Right lobe of liver (tissue), 6 donors: ENCODE data around the gene CAMTA1. TPM values are rescaled to one million over a fixed set of nuclear protein-coding genes. Genes with fewer than 3 reads are reported as not detected.

Source experiments
- ATAC-seq, 4 donors: fragments of 200-7000 bp; cut with Tn5 transposase; one replicate each; pipeline ENCODE4 v1.9.1; 2020; ENCODE audit warnings: mild to moderate bottlenecking in 4 of 4, moderate library complexity in 4 of 4
- DNase-seq, 3 donors: peaks; one replicate each; pipeline ENCODE4 v3.0.0-alpha.2; 2020
- H3K27ac ChIP-seq, 3 donors: fragments of 200-600 bp; one replicate each; pipeline ENCODE4 v1.8.0; 2022
- H3K27me3 ChIP-seq, 2 donors: fragments of 200-600 bp; one replicate each; pipeline ENCODE4 v1.8.0; 2022
- H3K36me3 ChIP-seq, 4 donors: fragments of 200-600 bp; sonication (generic) in 1 of 4; one replicate each; pipeline versions ENCODE4 v1.5.1 to v1.8.0; 2017 to 2022; ENCODE audit warnings: control low read depth in 1 of 4
- H3K4me1 ChIP-seq, 4 donors: fragments of 200-600 bp; sonication (generic) in 1 of 4; one replicate each; pipeline versions ENCODE4 v1.5.1 to v1.8.0; 2017 to 2022; ENCODE audit warnings: control low read depth in 1 of 4
- H3K4me3 ChIP-seq, 3 donors: fragments of 200-600 bp; one replicate each; pipeline ENCODE4 v1.8.0; 2022
- H3K9me3 ChIP-seq, 4 donors: fragments of 200-600 bp; sonication (generic) in 1 of 4; one replicate each; pipeline versions ENCODE4 v1.5.1 to v1.8.0; 2017 to 2022; ENCODE audit warnings: control low read depth in 1 of 4
- CTCF ChIP-seq, 4 donors: fragments of 200-600 bp in 3 of 4; fragments of 450-650 bp in 1 of 4; IDR thresholded peaks; one replicate each; pipeline versions ENCODE4 v1.5.1 to v1.8.0; 2016 to 2022; ENCODE audit warnings: antibody characterized with exemption in 4 of 4, mild to moderate bottlenecking in 2 of 4
- POLR2A ChIP-seq: fragments of 450-650 bp; IDR thresholded peaks from one replicate; pipeline ENCODE4 v1.6.1; 2017; ENCODE audit warnings: antibody characterized with exemption, mild to moderate bottlenecking
- WGBS: methylation state at CpG from one replicate; pipeline ENCODE4 v1.1.6; 2018; ENCODE audit warnings: low coverage, low lambda C conversion rate; ENCODE audit not compliant: insufficient coverage; ENCODE audit errors: missing lambda C conversion rate; 5-methylcytosine and 5-hydroxymethylcytosine counted together
- intact Hi-C, 2 donors: fragments of 100-400 bp; cut with DNase I; formaldehyde crosslinking; loops; one replicate each; pipeline versions ENCODE4 v1.11.2 to v1.14.1; 2022
- total RNA-seq, 6 experiments: library from RNA; depleted of rRNA in 2 of 6; stranded (reverse); fragments of >200 nt in 2 of 6; fragmentation: NEBNext Ultra II Directional in 3 of 6; extraction: Animal tissue kit (Norgen Biotek cat#: 25700) in 3 of 6; gene quantifications; one replicate each; pipeline versions ENCODE4 v1.1.0 to v1.2.4, GENCODE V29; 2016 to 2023
- donor health status: DM: no; HTN: yes; CAD: no.
- donor health status: DM: no; HTN: no; CAD: no.
- donor health status: DM: no; HTN: no; CAD: no.
- donor health status: DM: no; HTN: yes; CAD: no.
- donor health status: DM: no; HTN: yes; CAD: no.

The CAMTA1 gene
- total RNA-seq, 6 experiments from 2014 or later: 32.3 to 49.4 (median 37.2) TPM

DNA sequence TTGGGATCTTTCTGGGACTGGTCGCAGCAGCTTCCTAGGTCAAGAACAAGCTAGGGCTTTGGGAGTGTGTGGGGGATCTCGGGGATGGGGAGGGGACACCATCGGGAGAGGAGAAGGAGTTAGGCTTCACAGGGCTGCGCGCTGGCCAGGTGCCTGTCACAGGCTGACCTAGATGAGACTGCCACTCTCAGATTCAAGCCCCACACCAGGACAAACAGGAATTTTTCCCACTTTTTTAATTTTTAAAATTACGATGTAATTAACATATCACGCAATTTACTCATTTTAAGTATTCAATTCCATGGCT lies 180.6 kb downstream of the CAMTA1 start:
- intact Hi-C loops: no loop called here
- Histone ChIP-seq H3K4me1 (peaks cover 0 to 5% (median 0%) of the 10 kb centered on the region in 4 donors), H3K4me3 (no peak overlapping the region), H3K9me3 (no peaks in the 10 kb centered on the region), H3K36me3 (no peaks in the 10 kb centered on the region), H3K27ac (no peak overlapping the region), H3K27me3 (no peaks in the 10 kb centered on the region)
- no peak for DNase-seq
- no peak for ATAC-seq
- 100% methylated on average over 2 of the region's 7 CpGs for WGBS
- TF ChIP-seq CTCF (IDR thresholded peaks at IDR 0.05) (no peak), POLR2A (no peak)

- intact Hi-C loops: no loop called here
- ATAC-seq (no peak), DNase-seq (no peak)
- 68% methylated on average over 5 of the region's 5 CpGs for WGBS
- H3K9me3 ChIP-seq: no peaks in the 10 kb centered on the region
- H3K36me3 ChIP-seq: no peaks in the 10 kb centered on the region
- H3K27me3 ChIP-seq: no peaks in the 10 kb centered on the region
- no peak overlapping the region for H3K4me3 ChIP-seq
- peaks cover 0 to 5% (median 0%) of the 10 kb centered on the region in 4 donors for H3K4me1 ChIP-seq
- TF ChIP-seq CTCF (IDR thresholded peaks at IDR 0.05): no peak
- TF ChIP-seq POLR2A: no peak
- no peak overlapping the region for H3K27ac ChIP-seq
Observed at GRCh38 chr1:6966326-6966725, 181.1 kb downstream of the CAMTA1 start.

DNA sequence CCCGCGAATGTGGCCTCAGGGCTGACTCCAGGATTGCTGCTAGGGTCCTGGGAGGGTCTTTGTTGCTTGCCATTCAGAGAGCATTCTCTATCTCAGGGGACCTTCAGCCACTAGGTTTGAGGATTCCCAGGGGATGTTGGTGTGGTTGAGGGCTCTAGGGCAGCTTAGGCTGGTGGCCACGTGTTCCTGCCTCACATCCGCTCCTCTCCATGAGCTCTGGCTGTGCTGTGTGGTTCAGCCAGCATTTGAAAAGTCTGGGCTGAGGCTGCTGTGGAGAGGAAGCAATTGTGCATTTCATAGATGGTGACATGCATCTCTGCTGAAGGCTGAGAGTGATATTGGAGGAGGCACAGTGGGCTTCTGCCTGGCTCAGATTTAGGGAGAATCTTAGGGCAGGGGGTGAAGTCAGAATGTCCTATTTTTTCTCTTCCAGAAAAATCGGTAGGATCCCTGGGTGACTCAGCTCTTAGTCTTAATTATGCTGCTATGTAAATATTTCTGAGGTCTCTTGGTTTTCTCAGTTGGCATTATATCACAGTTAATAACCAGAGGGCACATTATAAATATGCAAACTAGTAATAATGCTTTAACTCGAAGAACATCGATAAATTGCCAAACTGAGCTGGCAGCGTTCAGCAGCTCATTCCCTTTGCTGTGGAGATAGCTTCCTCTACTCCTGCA lies 182.3 kb downstream of the CAMTA1 start:
- H3K4me1 ChIP-seq: no peaks in the 10 kb centered on the region
- TF ChIP-seq POLR2A (no peak), CTCF (IDR thresholded peaks at IDR 0.05) (no peak)
- WGBS: 73% methylated on average over 3 of the region's 8 CpGs
- H3K4me3 ChIP-seq: no peak overlapping the region
- H3K9me3 ChIP-seq: no peaks in the 10 kb centered on the region
- no peak for ATAC-seq
- intact Hi-C loops: no loop called here
- no peak for DNase-seq
- no peaks in the 10 kb centered on the region for H3K27me3 ChIP-seq
- H3K27ac ChIP-seq: no peak overlapping the region
- no peaks in the 10 kb centered on the region for H3K36me3 ChIP-seq

DNA sequence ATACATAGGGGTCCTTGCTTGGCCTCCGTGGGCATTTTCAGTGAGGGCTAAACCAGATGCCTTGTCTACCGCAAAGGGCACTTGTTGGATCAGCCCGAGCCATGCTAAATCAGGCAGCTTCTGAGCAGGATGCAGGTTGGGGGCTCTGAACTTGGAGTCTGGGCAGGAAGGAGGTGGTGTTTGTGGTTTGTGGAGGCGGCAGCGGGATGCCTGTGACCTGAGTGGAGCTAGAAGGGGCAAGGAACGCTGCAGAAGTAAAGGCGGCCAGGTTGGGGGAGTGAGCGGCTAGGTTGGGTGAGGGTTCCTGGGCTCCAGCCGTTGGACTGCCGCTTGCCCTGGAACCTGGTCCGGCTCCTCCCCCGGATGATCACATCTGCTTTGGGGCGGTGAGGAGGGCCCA lies 183.9 kb downstream of the CAMTA1 start:
- intact Hi-C loops: no loop called here
- H3K36me3 ChIP-seq: no peaks in the 10 kb centered on the region
- H3K27me3 ChIP-seq: no peaks in the 10 kb centered on the region

More for the DNA sequence above, 183.9 kb downstream of the CAMTA1 start:
- TF ChIP-seq CTCF (IDR thresholded peaks at IDR 0.05) (no peak), POLR2A (no peak)
- Histone ChIP-seq H3K9me3 (no peaks in the 10 kb centered on the region), H3K4me3 (no peak overlapping the region), H3K27ac (no peak overlapping the region), H3K4me1 (no peaks in the 10 kb centered on the region)
- ATAC-seq (no peak), DNase-seq (no peak)
- 67% methylated on average over 8 of the region's 13 CpGs for WGBS
